Osteocyte (in vitro differentiated cells): Measurements from ENCODE around the gene CFAP97D2. TPM values are rescaled to one million over a fixed set of nuclear protein-coding genes. Genes with fewer than 3 reads are reported as not detected.

Experiments used
- DNase-seq: peaks from one replicate; pipeline ENCODE4 v3.0.0; 2021; ENCODE audit warnings: mixed read lengths; ENCODE audit not compliant: unreplicated experiment; ENCODE audit errors: extremely low spot score
- H3K27ac Mint-ChIP-seq: one replicate; pipeline ENCODE4 v1.8.0; 2021; ENCODE audit warnings: mild to moderate bottlenecking, mixed read lengths; ENCODE audit not compliant: unreplicated experiment
- H3K27me3 Mint-ChIP-seq: one replicate; pipeline ENCODE4 v1.8.0; 2021; ENCODE audit warnings: mixed read lengths; ENCODE audit not compliant: unreplicated experiment
- H3K36me3 Mint-ChIP-seq: one replicate; pipeline ENCODE4 v1.8.0; 2021; ENCODE audit warnings: mixed read lengths; ENCODE audit not compliant: unreplicated experiment
- H3K4me1 Mint-ChIP-seq: one replicate; pipeline ENCODE4 v1.8.0; 2021; ENCODE audit warnings: mixed read lengths; ENCODE audit not compliant: unreplicated experiment
- H3K4me3 Mint-ChIP-seq: one replicate; pipeline ENCODE4 v1.8.0; 2021; ENCODE audit warnings: mild to moderate bottlenecking, moderate library complexity, mixed read lengths; ENCODE audit not compliant: unreplicated experiment
- H3K9me3 Mint-ChIP-seq: one replicate; pipeline ENCODE4 v1.8.0; 2021; ENCODE audit warnings: mixed read lengths; ENCODE audit not compliant: unreplicated experiment
- CTCF ChIP-seq: fragments of 200-600 bp; sonication (generic); IDR thresholded peaks from 2 replicates; pipeline ENCODE4 v1.5.0; 2021; ENCODE audit warnings: antibody characterized with exemption, mild to moderate bottlenecking, moderate library complexity
- total RNA-seq: library from RNA; stranded (reverse); gene quantifications from 2 replicates; pipeline ENCODE4 v1.2.1, GENCODE V29; 2021

CFAP97D2 gene
- total RNA-seq, 1 donor from 2014 or later, result not detected

DNA sequence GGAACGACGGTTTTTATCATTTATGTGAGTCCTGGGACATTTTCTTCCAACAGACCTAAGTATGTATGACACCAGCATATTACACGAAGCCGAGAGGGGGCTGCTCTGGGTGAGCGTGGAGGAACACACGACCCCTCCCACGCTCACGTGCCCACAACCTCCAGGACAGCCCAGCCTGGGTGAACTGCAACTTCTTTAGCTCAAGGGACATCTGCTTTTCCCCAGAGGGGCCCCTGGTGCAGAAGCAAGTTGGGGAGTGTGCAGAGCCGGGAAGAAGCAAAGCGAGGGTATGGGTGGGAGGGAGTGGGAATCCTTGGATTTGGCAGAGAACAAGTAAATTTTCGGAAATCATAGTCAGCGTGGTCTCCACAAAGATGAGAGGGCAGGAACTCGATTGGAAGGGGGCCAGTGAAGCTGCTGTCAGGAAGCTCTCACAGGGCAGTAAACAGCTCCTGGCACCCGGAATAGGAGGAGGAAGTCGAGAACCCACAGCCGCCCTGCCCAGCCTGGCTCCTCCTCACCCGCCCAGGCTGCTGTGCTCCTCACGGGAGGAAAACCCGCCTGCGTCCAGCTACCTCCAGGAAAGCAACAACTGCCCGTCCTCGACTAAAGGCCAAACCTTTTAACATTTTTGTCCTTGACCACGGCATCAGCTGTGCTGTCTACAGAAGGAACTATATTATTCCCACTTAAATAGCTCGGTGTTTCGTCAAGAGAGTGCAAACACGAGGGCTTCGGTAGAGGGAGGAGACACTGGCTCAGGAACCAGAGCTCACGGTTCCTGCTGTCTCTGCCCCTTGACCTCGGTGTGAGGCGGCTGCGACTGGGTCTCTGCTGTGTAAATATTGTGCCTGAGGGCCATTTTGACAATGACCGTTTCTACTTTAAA is 17.2 kb upstream of the CFAP97D2 start:
- Mint-ChIP-seq H3K4me3 (no peak overlapping the region), H3K4me1 (peaks cover 6% of the 10 kb centered on the region), H3K27ac (no peak overlapping the region), H3K9me3 (no peaks in the 10 kb centered on the region), H3K36me3 (no peaks in the 10 kb centered on the region), H3K27me3 (peaks cover 42% of the 10 kb centered on the region)
- TF ChIP-seq CTCF, result no peak
- DNase-seq, result no peak

DNA sequence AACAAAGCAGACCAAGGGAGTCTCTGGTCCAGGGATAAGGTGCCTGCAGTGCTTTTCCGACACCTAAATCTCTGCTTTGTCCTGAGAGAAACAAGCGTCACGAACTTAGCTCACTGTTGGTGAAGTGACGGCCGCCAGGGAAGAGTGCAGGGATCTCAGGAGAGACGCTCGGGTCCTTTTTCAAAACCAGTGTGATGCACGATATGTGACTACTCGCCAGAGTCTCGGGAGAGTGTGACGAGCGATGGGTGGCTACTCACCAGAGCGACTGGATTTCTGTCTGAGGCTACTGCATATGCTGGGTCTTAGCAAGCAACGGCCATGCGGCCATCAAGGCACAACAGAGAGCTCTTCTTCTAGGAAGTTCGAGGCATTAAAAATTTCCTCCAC is 16.5 kb upstream of the CFAP97D2 start:
- Mint-ChIP-seq H3K27me3 (peaks cover 46% of the 10 kb centered on the region), H3K4me3 (no peak overlapping the region), H3K36me3 (no peaks in the 10 kb centered on the region), H3K27ac (no peak overlapping the region), H3K4me1 (peaks cover 6% of the 10 kb centered on the region), H3K9me3 (no peaks in the 10 kb centered on the region)
- DNase-seq, result no peak
- no peak for TF ChIP-seq CTCF

DNA sequence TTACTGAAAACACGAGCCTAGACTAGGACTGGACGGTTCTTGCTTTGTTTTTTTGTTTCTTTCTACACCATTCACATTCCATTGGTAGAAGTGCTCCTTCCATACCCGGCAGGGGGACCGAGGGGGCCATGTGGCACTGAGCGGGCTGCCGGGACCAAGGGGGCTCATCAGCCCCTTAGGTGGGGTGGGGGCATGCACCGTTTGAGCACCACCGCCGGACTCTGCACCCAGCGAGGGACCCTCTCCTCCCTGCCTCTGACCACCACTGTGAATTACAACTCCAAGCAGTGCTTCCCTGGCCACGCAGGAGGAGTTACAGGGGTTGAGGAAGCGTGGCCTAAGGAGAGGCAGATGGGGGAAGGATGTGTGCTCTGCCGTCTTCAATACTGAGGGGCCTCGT is 15.0 kb upstream of the CFAP97D2 start:
- H3K9me3 Mint-ChIP-seq, result no peaks in the 10 kb centered on the region
- no peaks in the 10 kb centered on the region for H3K36me3 Mint-ChIP-seq
- DNase-seq, result no peak
- peaks cover 58% of the 10 kb centered on the region for H3K27me3 Mint-ChIP-seq
- H3K4me3 Mint-ChIP-seq, result no peak overlapping the region
- peaks cover 6% of the 10 kb centered on the region for H3K4me1 Mint-ChIP-seq
- H3K27ac Mint-ChIP-seq, result no peak overlapping the region
- no peak for TF ChIP-seq CTCF

DNA sequence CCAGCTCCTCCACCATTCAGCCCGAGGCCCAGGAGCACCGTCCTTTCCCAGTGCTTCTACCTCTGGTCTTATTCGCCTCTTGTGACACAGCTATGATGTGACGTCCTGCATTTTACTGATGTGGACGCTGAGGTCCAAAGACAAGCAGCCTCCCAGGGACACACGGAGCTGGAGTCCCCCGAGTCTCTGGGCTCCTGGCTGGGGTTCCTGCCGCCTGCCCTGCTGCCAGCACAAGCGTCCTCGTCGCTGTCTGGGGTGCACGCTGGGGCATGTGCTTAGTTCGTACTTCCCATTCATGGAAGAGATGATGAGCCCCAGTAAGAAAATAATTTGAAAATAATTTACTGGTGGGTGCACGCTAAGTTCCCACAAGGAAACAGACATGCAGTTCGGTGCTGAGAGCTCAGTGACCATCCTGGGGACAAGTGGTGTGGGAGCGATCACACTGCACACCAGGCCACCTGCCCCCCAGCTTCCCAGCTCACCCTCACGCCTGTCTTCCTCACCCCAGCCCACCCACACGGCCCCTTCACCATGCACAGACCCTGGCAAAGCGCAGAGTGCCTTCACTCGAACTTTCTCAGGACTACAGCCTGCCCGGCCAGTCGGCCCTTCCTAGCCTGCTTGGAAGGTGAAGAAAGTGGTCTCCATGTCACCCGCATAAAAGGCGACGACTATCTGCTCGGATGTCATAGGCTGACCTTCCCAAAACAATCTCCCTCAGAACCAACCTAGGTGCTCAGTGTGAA is 14.2 kb upstream of the CFAP97D2 start:
- TF ChIP-seq CTCF, result no peak
- Mint-ChIP-seq H3K27ac (no peak overlapping the region), H3K36me3 (no peaks in the 10 kb centered on the region), H3K27me3 (peaks cover 52% of the 10 kb centered on the region), H3K4me3 (no peak overlapping the region), H3K9me3 (no peaks in the 10 kb centered on the region), H3K4me1 (peaks cover 6% of the 10 kb centered on the region)
- no peak for DNase-seq
